Mucosa of descending colon (tissue), 3 donors: ENCODE measurements around the gene NEK6. TPM values are rescaled to one million over a fixed set of nuclear protein-coding genes. Genes with fewer than 3 reads are reported as not detected.

Experiments
- ATAC-seq: fragments of 200-7000 bp; cut with Tn5 transposase; one replicate; pipeline ENCODE4 v1.9.1; 2020; ENCODE audit warnings: mild to moderate bottlenecking, moderate library complexity
- DNase-seq, 3 donors: peaks; one replicate each; pipeline ENCODE4 v3.0.0-alpha.2; 2020
- H3K36me3 ChIP-seq: fragments of 200-600 bp; one replicate; pipeline ENCODE4 v1.8.0; 2021; ENCODE audit warnings: low read depth, mild to moderate bottlenecking
- H3K4me1 ChIP-seq: fragments of 200-600 bp; one replicate; pipeline ENCODE4 v1.8.0; 2021; ENCODE audit warnings: low read depth, mild to moderate bottlenecking
- H3K4me3 ChIP-seq: fragments of 200-600 bp; one replicate; pipeline ENCODE4 v1.8.0; 2021; ENCODE audit warnings: mild to moderate bottlenecking
- H3K9me3 ChIP-seq: fragments of 200-600 bp; one replicate; pipeline ENCODE4 v1.8.0; 2021; ENCODE audit warnings: mild to moderate bottlenecking
- intact Hi-C, 2 donors: fragments of 100-400 bp; cut with DNase I in 1 of 2; cut with micrococcal nuclease in 1 of 2; formaldehyde crosslinking; loops; one replicate each; pipeline versions ENCODE4 v1.11.0 to v1.11.1; 2022; cut with DNase I, micrococcal nuclease
- total RNA-seq, 3 donors: library from RNA; stranded (reverse); fragmentation: NEBNext Ultra II Directional in 2 of 3; extraction: Animal tissue kit (Norgen Biotek cat#: 25700) in 2 of 3; gene quantifications; one replicate each; pipeline versions ENCODE4 v1.2.1 to v1.2.4, GENCODE V29; 2021 to 2023
- TF ChIP-seq, protein P1 (sequence below): fragments of 200-600 bp; IDR thresholded peaks from one replicate; pipeline ENCODE4 v1.8.0; 2022; ENCODE audit warnings: antibody characterized with exemption, mild to moderate bottlenecking
- donor health status: DM: no; HTN: no; CAD: no; lungs with moderate emphysema.
- donor health status: DM: no; HTN: no; CAD: no.
- donor health status: DM: no; HTN: yes; CAD: no.

Gene NEK6
- total RNA-seq, 3 donors from 2014 or later, result 41.1 to 65.0 (median 51.8) TPM

DNA sequence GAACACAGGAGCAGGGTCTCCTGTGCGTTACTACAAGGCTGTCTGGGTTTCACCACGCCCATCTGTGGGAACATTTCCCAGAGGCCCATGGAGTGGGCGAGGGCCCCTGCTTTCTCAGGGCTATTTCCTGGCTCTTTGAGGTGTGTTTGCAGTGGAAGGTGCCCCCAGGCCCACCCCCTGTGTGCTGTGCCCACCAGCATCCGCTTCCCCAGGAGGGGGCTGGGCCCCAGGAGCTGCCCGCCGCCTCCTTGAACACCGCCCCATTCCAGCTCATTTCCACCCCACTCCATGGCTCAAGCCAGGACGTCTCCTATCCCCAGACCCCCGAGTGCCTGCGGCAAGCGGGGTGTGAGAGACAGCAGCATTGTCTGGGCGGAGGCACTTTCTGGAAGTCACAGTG lies 70.5 kb downstream of the NEK6 start:
- DNase-seq (no peak), ATAC-seq (no peak)
- H3K4me1 ChIP-seq, result no peaks in the 10 kb centered on the region
- no peak overlapping the region for H3K4me3 ChIP-seq
- H3K36me3 ChIP-seq, result no peaks in the 10 kb centered on the region
- TF ChIP-seq, protein P1, sequence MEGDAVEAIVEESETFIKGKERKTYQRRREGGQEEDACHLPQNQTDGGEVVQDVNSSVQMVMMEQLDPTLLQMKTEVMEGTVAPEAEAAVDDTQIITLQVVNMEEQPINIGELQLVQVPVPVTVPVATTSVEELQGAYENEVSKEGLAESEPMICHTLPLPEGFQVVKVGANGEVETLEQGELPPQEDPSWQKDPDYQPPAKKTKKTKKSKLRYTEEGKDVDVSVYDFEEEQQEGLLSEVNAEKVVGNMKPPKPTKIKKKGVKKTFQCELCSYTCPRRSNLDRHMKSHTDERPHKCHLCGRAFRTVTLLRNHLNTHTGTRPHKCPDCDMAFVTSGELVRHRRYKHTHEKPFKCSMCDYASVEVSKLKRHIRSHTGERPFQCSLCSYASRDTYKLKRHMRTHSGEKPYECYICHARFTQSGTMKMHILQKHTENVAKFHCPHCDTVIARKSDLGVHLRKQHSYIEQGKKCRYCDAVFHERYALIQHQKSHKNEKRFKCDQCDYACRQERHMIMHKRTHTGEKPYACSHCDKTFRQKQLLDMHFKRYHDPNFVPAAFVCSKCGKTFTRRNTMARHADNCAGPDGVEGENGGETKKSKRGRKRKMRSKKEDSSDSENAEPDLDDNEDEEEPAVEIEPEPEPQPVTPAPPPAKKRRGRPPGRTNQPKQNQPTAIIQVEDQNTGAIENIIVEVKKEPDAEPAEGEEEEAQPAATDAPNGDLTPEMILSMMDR, result no peak
- intact Hi-C loops, result no loop called here
- no peaks in the 10 kb centered on the region for H3K9me3 ChIP-seq

DNA sequence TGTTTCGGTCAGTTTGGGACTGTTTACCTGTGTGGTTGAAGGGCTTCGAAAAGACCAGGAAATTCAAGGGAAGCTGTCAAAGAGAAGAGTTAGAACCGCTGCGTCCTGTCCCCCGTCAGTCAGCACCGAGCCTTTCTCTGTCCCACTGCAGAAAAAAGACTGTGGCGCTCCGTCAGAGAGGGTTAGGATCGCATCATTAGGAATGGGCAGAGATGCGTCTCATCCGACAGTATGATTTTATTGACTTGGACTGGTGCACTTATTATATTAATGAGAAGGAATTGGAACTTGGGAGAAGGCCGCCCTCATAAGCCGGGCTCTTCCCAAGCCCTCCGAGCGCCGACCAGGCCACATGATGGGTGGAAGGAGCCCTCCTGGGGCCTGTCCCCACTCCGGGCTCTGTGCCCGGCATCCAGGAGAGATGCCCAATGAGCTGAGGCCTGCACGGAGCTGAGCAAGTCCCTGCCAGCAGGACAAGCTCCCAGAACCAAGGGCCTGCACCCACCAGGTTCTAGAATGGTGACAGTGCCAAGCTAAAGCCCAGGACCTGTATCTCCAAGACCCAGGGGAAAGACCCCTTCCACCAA lies 71.5 kb downstream of the NEK6 start:
- intact Hi-C loops, result no loop called here
- Histone ChIP-seq H3K9me3 (no peaks in the 10 kb centered on the region), H3K36me3 (no peaks in the 10 kb centered on the region), H3K4me3 (no peak overlapping the region), H3K4me1 (no peaks in the 10 kb centered on the region)
- ATAC-seq (no peak), DNase-seq (peak in 1 of 3 donors; percentile 37)
- TF ChIP-seq, protein P1, result no peak

DNA sequence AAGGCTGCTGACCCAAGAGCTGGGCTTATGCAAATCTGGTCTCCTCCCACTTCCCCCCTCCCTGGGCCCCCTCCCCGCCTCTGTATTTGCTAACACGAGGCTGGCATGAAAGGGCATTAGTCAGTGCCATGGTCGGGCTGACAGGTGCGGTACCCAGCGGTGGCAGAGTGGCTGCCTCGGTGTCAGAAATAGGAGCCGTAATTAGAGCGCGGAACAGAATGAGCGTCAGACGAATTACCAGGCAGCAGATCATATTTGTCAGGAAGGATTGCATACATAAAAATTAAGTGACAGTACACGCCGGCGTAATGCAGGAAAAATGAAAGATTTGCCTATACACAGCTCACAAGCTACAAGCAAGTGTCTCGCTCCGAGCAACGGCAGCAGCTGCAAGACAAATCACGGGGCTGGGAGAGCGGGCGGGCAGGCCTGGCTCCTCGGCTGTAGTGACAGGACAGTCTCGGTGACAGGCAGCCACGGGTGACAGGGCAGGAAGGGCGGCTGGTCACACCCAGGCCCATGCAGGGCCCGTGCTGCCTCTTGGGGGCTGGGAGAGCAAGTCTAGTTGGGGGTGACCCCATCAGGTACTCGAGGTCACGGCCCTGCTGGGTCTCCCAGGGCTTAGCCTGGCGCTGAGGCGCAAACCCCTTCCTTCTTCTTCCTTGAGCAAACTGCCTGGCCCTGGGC lies 72.4 kb downstream of the NEK6 start:
- no peak for ATAC-seq

DNA sequence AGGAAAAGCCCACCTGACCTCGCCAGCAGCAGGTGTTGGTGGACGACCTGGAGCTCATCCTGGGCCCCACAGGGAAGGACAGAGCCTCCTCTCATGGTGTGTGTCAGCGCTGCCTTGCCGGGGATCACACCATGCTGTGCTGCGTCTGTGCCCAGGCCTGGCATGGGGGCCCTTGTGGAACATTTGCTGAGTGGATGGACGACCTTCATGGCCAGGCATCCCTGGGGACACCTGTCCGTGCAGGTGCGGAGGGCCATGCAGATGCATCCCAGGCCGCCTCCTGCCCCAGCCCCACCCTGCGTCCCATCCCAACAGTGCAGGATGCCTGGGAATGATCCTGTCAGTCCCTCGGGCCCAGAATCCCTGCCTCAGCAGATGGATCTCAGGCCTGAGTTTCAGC lies 73.8 kb downstream of the NEK6 start:
- Histone ChIP-seq H3K4me1 (no peaks in the 10 kb centered on the region), H3K4me3 (no peak overlapping the region), H3K9me3 (no peaks in the 10 kb centered on the region), H3K36me3 (no peaks in the 10 kb centered on the region)
- TF ChIP-seq, protein P1, result no peak
- intact Hi-C loops, result no loop called here
- no peak for ATAC-seq
- no peak for DNase-seq

More for the DNA sequence above, 72.4 kb downstream of the NEK6 start:
- Histone ChIP-seq H3K36me3 (no peaks in the 10 kb centered on the region), H3K4me1 (no peaks in the 10 kb centered on the region), H3K4me3 (no peak overlapping the region), H3K9me3 (no peaks in the 10 kb centered on the region)
- TF ChIP-seq, protein P1, result no peak
- intact Hi-C loops, result no loop called here
- no peak for DNase-seq

DNA sequence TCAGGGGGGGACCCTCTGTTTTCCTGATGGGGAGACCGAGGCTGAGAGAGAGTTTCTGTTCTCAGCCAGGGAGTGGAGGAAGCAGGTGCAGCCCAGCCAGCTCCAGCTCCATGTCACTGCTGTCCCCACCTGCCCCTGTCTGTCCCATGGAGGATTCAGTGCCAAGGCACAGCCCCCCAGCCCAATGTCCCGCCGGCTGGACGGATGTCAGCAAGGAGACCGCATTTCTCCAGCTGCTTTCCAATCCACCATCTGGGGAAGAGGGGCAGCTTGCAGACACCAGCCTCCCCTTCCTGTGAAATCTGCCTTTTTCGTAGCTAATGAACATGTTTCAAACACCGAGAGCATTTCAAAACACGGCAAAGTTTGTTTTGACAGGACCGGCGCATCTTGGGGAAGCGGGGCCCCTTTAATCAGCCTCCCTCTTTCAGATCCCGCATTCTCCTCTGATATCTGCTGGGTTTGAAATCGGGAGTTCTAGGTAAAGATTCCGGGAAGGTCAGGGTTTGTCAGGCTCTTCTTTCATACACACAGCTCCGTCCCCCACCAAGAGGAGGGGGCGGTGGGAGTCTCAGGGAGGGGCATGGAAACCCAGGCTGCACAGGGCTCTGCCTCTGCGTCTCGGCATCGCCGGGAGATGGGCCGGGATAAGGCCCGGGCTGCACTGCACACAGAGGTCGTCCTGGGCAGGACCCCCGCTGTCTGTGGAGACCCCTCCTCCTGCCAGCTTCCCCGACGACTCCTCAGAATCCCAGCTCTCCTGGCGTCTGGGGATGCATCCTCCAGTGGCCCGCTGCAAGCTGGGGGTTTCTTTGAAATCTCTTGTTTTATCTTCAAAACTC lies 74.8 kb downstream of the NEK6 start:
- no peaks in the 10 kb centered on the region for H3K4me1 ChIP-seq
- intact Hi-C loops, result no loop called here
- DNase-seq (no peak), ATAC-seq (no peak)
- H3K36me3 ChIP-seq, result no peaks in the 10 kb centered on the region
- TF ChIP-seq, protein P1, result no peak
- H3K9me3 ChIP-seq, result no peaks in the 10 kb centered on the region
- no peak overlapping the region for H3K4me3 ChIP-seq
